T47D (cell line): ENCODE results near the gene TRPC3.

ENCODE experiments used
- DNase-seq, 2 experiments: peaks; one replicate each; pipeline versions ENCODE4 v3.0.0 to v3.0.0-alpha.2; 2011 to 2012; ENCODE audit warnings: low read depth in 1 of 2, low spot score in 1 of 2
- JUND ChIP-seq: IDR thresholded peaks from 2 replicates; pipeline ENCODE4 v1.6.1; 2012; ENCODE audit warnings: low read depth
- in situ Hi-C: cut with HindIII; loops from 2 replicates; pipeline ENCODE4 v1.10.0; 2016; ENCODE audit warnings: low sequenced_read_pairs, low pct_unique_long_range_greater_than_20kb

The TRPC3 gene

GRCh38 chr4:121968859-121969258 is 17.0 kb upstream of the TRPC3 start:
- in situ Hi-C loops, result no loop called here
- TF ChIP-seq JUND, result no peak
- DNase-seq, result no peak

- in situ Hi-C loops, result no loop called here
- TF ChIP-seq JUND, result no peak
- no peak for DNase-seq
Observed at GRCh38 chr4:121964958-121965357, 13.1 kb upstream of the TRPC3 start.

GRCh38 chr4:121960818-121961217 is 9.0 kb upstream of the TRPC3 start:
- no peak for DNase-seq
- in situ Hi-C loops, result no loop called here
- TF ChIP-seq JUND, result no peak

- TF ChIP-seq JUND, result no peak
- in situ Hi-C loops, result no loop called here
- DNase-seq, result no peak
Observed at GRCh38 chr4:121958777-121959176, 6.9 kb upstream of the TRPC3 start.

GRCh38 chr4:121957266-121957665 is 5.4 kb upstream of the TRPC3 start:
- peak in 1 of 2 experiments; percentile 1 for DNase-seq
- in situ Hi-C loops, result no loop called here
- TF ChIP-seq JUND, result no peak

- no peak for TF ChIP-seq JUND
- no peak for DNase-seq
- in situ Hi-C loops, result no loop called here
Observed at GRCh38 chr4:121953860-121954259, 2.0 kb upstream of the TRPC3 start.

GRCh38 chr4:121952290-121952689 is 430 bp upstream of the TRPC3 start:
- TF ChIP-seq JUND, result no peak
- no peak for DNase-seq

GRCh38 chr4:121950680-121951520 is 960 bp downstream of the TRPC3 start:
- no peak for TF ChIP-seq JUND
- in situ Hi-C loops, result no loop called here
- DNase-seq, result no peak

More at GRCh38 chr4:121952290-121952689, 430 bp upstream of the TRPC3 start:
- in situ Hi-C loops, result no loop called here

GRCh38 chr4:121950212-121950679 is 1.6 kb downstream of the TRPC3 start:
- no peak for TF ChIP-seq JUND
- DNase-seq, result no peak
- in situ Hi-C loops, result no loop called here

GRCh38 chr4:121946644-121947043 is 5.2 kb downstream of the TRPC3 start:
- in situ Hi-C loops, result no loop called here
- no peak for TF ChIP-seq JUND
- no peak for DNase-seq

- TF ChIP-seq JUND, result no peak
- DNase-seq, result no peak
- in situ Hi-C loops, result no loop called here
Observed at GRCh38 chr4:121943941-121944340, 7.9 kb downstream of the TRPC3 start.

GRCh38 chr4:121939690-121940089 is 12.2 kb downstream of the TRPC3 start:
- no peak for TF ChIP-seq JUND
- in situ Hi-C loops, result no loop called here
- DNase-seq, result no peak

GRCh38 chr4:121938282-121939092 is 13.4 kb downstream of the TRPC3 start:
- DNase-seq, result peak in 1 of 2 experiments; percentile 4
- in situ Hi-C loops, result no loop called here
- no peak for TF ChIP-seq JUND
